ENCODE measurements around the gene ADAMTSL5.
A peak's percentile ranks its signal among the peaks of the same experiment; 100 is the strongest.

Gene ADAMTSL5

DNA sequence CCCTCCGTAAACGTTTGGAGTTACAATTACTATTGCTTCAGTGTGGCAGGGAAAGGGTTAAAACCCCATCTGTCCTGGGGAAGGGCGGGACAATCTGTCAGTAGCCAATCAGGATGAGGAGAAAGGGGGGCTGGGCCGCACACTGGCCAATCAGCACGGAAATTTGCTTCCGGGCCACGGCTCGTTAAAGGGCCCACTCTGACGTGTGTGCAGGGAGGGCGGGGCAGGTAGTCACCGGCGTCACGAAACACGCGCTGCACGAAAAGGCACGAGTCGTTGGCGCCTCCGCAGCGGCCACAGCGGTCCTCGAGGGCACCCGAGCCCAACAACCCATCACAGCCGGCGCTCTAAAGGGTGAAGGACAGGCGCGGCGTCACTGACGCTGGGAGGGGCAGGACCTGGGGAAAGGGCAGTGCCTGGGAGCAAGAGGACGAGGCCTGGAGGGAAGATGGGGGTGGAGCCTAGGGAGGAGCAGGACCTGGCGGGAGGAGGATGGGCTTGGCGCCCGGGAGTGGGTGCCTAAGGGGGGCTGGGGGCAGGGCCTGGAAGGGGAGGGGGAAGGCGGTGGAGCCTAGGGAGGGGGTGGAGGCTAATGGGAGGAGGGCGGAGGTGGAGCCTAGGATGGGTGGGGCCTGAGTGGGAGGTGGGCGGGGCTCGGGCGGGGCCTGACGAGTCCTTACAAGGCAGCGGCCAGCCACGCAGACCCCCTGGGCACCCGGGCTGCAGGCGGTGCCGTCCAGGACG is 4.9 kb downstream of the ADAMTSL5 start:
- TF ChIP-seq SNAI2 (CRISPR knock-in tag; IDR thresholded peaks at IDR 0.05) (no peak), PPARA (CRISPR knock-in tag; IDR thresholded peaks at IDR 0.05; ENCODE audit: borderline replicate concordance) (no peak), ZFP30 (CRISPR knock-in tag; IDR thresholded peaks at IDR 0.05) (no peak), ZNF565 (CRISPR knock-in tag; conservative IDR thresholded peaks at IDR 0.05; ENCODE audit: low read depth) (no peak), ZNF70 (CRISPR knock-in tag; IDR thresholded peaks at IDR 0.05) (no peak), TOX (CRISPR knock-in tag; IDR thresholded peaks at IDR 0.05; ENCODE audit: borderline replicate concordance) (no peak), BACH2 (CRISPR knock-in tag; IDR thresholded peaks at IDR 0.05; ENCODE audit: borderline replicate concordance) (no peak), OSR1 (CRISPR knock-in tag; IDR thresholded peaks at IDR 0.05) (no peak), CSDC2 (CRISPR knock-in tag; IDR thresholded peaks at IDR 0.05) (no peak), GLIS3 (CRISPR knock-in tag; IDR thresholded peaks at IDR 0.05) (no peak), ESRRG (CRISPR knock-in tag; IDR thresholded peaks at IDR 0.05) (no peak)
- TF ChIP-seq, protein P1, sequence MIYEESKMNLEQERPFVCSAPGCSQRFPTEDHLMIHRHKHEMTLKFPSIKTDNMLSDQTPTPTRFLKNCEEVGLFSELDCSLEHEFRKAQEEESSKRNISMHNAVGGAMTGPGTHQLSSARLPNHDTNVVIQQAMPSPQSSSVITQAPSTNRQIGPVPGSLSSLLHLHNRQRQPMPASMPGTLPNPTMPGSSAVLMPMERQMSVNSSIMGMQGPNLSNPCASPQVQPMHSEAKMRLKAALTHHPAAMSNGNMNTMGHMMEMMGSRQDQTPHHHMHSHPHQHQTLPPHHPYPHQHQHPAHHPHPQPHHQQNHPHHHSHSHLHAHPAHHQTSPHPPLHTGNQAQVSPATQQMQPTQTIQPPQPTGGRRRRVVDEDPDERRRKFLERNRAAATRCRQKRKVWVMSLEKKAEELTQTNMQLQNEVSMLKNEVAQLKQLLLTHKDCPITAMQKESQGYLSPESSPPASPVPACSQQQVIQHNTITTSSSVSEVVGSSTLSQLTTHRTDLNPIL (CRISPR knock-in tag; IDR thresholded peaks at IDR 0.05; ENCODE audit: low read depth): no peak
- TF ChIP-seq, protein P2, sequence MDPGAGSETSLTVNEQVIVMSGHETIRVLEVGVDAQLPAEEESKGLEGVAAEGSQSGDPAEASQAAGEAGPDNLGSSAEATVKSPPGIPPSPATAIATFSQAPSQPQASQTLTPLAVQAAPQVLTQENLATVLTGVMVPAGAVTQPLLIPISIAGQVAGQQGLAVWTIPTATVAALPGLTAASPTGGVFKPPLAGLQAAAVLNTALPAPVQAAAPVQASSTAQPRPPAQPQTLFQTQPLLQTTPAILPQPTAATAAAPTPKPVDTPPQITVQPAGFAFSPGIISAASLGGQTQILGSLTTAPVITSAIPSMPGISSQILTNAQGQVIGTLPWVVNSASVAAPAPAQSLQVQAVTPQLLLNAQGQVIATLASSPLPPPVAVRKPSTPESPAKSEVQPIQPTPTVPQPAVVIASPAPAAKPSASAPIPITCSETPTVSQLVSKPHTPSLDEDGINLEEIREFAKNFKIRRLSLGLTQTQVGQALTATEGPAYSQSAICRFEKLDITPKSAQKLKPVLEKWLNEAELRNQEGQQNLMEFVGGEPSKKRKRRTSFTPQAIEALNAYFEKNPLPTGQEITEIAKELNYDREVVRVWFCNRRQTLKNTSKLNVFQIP (CRISPR knock-in tag; IDR thresholded peaks at IDR 0.05; ENCODE audit: borderline replicate concordance, low read depth): no peak
- peak; percentile 86 for ATAC-seq

DNA sequence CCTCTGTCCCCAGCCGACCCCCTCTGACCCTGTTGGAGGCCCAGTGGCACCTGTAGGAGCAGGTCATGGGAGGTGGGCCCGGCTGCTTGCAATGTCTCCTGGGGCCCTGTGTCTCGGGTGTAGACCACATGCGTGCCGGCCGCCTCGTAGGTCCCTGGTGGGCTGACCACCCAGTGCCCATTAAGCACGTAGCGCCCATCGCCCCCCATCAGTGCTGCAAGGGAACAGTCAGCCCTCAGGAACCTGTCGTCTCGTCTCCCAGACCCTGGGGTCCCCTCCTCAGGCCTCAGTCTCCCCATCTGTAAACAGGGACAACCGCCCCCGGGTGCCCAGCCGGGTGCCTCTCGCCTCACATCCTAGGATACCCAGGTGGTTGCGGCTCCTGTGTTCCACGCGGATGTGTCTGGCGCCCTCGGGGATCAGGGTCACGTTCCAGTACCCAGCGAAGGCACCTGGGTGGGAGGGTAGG is 5.6 kb downstream of the ADAMTSL5 start:
- ATAC-seq: no peak
- TF ChIP-seq ZNF565 (CRISPR knock-in tag; conservative IDR thresholded peaks at IDR 0.05; ENCODE audit: low read depth): no peak
- no peak for TF ChIP-seq ZNF70 (CRISPR knock-in tag; IDR thresholded peaks at IDR 0.05)
- TF ChIP-seq, protein P3, sequence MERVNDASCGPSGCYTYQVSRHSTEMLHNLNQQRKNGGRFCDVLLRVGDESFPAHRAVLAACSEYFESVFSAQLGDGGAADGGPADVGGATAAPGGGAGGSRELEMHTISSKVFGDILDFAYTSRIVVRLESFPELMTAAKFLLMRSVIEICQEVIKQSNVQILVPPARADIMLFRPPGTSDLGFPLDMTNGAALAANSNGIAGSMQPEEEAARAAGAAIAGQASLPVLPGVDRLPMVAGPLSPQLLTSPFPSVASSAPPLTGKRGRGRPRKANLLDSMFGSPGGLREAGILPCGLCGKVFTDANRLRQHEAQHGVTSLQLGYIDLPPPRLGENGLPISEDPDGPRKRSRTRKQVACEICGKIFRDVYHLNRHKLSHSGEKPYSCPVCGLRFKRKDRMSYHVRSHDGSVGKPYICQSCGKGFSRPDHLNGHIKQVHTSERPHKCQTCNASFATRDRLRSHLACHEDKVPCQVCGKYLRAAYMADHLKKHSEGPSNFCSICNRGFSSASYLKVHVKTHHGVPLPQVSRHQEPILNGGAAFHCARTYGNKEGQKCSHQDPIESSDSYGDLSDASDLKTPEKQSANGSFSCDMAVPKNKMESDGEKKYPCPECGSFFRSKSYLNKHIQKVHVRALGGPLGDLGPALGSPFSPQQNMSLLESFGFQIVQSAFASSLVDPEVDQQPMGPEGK (CRISPR knock-in tag; IDR thresholded peaks at IDR 0.05; ENCODE audit: borderline replicate concordance): no peak
- TF ChIP-seq ARNTL (CRISPR knock-in tag; IDR thresholded peaks at IDR 0.05; ENCODE audit: borderline replicate concordance, low read depth): no peak
- no peak for TF ChIP-seq SNAI2 (CRISPR knock-in tag; IDR thresholded peaks at IDR 0.05)
- TF ChIP-seq, protein P4, sequence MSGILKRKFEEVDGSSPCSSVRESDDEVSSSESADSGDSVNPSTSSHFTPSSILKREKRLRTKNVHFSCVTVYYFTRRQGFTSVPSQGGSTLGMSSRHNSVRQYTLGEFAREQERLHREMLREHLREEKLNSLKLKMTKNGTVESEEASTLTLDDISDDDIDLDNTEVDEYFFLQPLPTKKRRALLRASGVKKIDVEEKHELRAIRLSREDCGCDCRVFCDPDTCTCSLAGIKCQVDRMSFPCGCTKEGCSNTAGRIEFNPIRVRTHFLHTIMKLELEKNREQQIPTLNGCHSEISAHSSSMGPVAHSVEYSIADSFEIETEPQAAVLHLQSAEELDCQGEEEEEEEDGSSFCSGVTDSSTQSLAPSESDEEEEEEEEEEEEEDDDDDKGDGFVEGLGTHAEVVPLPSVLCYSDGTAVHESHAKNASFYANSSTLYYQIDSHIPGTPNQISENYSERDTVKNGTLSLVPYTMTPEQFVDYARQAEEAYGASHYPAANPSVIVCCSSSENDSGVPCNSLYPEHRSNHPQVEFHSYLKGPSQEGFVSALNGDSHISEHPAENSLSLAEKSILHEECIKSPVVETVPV (CRISPR knock-in tag; IDR thresholded peaks at IDR 0.05): no peak
- no peak for TF ChIP-seq ZFP3 (CRISPR knock-in tag; IDR thresholded peaks at IDR 0.05)
- no peak for TF ChIP-seq ZC3H10 (CRISPR knock-in tag; IDR thresholded peaks at IDR 0.05)
- TF ChIP-seq TOX (CRISPR knock-in tag; IDR thresholded peaks at IDR 0.05; ENCODE audit: borderline replicate concordance): no peak
- no peak for TF ChIP-seq TCF4 (CRISPR knock-in tag; IDR thresholded peaks at IDR 0.05; ENCODE audit: borderline replicate concordance)
- no peak for TF ChIP-seq ISL1 (CRISPR knock-in tag; IDR thresholded peaks at IDR 0.05)
- TF ChIP-seq OSR1 (CRISPR knock-in tag; IDR thresholded peaks at IDR 0.05): no peak
- TF ChIP-seq, protein P1 (CRISPR knock-in tag; IDR thresholded peaks at IDR 0.05; ENCODE audit: low read depth): no peak
- TF ChIP-seq RARB (CRISPR knock-in tag; IDR thresholded peaks at IDR 0.05): no peak
